Tibial artery (tissue), 4 donors: ENCODE measurements around the gene TRIP12.

ENCODE experiments used
- DNase-seq, 2 donors: peaks; one replicate each; pipeline ENCODE4 v3.0.0-alpha.2; 2019
- H3K27ac ChIP-seq, 2 donors: fragments of 200-600 bp; sonication (generic) in 1 of 2; 1 replicate in 1 of 2; 2 replicates in 1 of 2; pipeline ENCODE4 v1.5.1; 2018 to 2019; ENCODE audit warnings: mild to moderate bottlenecking in 1 of 2
- H3K27me3 ChIP-seq, 2 donors: fragments of 200-600 bp; sonication (generic) in 1 of 2; one replicate each; pipeline versions ENCODE4 v1.5.1 to v1.6.0; 2016 to 2019
- H3K36me3 ChIP-seq, 3 donors: fragments of 200-600 bp; sonication (generic) in 2 of 3; one replicate each; pipeline ENCODE4 v1.5.1; 2016 to 2019; ENCODE audit warnings: mild to moderate bottlenecking in 2 of 3
- H3K4me1 ChIP-seq, 4 donors: fragments of 200-600 bp; sonication (generic) in 2 of 4; 1 replicate in 3 of 4; 2 replicates in 1 of 4; pipeline ENCODE4 v1.5.1; 2016 to 2019
- H3K4me3 ChIP-seq, 2 donors: fragments of 200-600 bp; sonication (generic) in 1 of 2; 1 replicate in 1 of 2; 2 replicates in 1 of 2; pipeline ENCODE4 v1.5.1; 2018 to 2019; ENCODE audit warnings: mild to moderate bottlenecking in 2 of 2
- H3K9me3 ChIP-seq, 3 donors: fragments of 200-600 bp; sonication (generic) in 1 of 3; one replicate each; pipeline ENCODE4 v1.5.1; 2016 to 2019
- CTCF ChIP-seq, 2 experiments: fragments of 200-600 bp in 1 of 2; fragments of 450-650 bp in 1 of 2; IDR thresholded peaks; one replicate each; pipeline ENCODE4 v1.5.1; 2017 to 2019; ENCODE audit warnings: antibody characterized with exemption in 2 of 2, mild to moderate bottlenecking in 1 of 2, moderate library complexity in 1 of 2
- intact Hi-C: fragments of 100-400 bp; cut with DNase I; formaldehyde crosslinking; loops from one replicate; pipeline ENCODE4 v1.15.0; 2023; ENCODE audit warnings: low total_unique reads

Gene TRIP12

GRCh38 chr2:229740279-229740678 is 181.5 kb downstream of the TRIP12 start:
- no peak for TF ChIP-seq CTCF (IDR thresholded peaks at IDR 0.05)
- H3K4me3 ChIP-seq: no peak overlapping the region
- H3K36me3 ChIP-seq: no peaks in the 10 kb centered on the region
- H3K9me3 ChIP-seq: peaks cover 5 to 18% (median 8%) of the 10 kb centered on the region in 3 donors
- no peaks in the 10 kb centered on the region for H3K4me1 ChIP-seq
- H3K27ac ChIP-seq: no peak overlapping the region
- intact Hi-C loops: no loop called here
- H3K27me3 ChIP-seq: no peaks in the 10 kb centered on the region
- no peak for DNase-seq

GRCh38 chr2:229738024-229738625 is 183.7 kb downstream of the TRIP12 start:
- intact Hi-C loops: no loop called here
- H3K4me1 ChIP-seq: no peaks in the 10 kb centered on the region
- no peak for TF ChIP-seq CTCF (IDR thresholded peaks at IDR 0.05)
- H3K36me3 ChIP-seq: no peaks in the 10 kb centered on the region
- H3K4me3 ChIP-seq: no peak overlapping the region
- peaks cover 5 to 18% (median 8%) of the 10 kb centered on the region in 3 donors for H3K9me3 ChIP-seq
- no peaks in the 10 kb centered on the region for H3K27me3 ChIP-seq
- H3K27ac ChIP-seq: no peak overlapping the region
- DNase-seq: no peak

GRCh38 chr2:229734410-229734809 is 187.4 kb downstream of the TRIP12 start:
- intact Hi-C loops: loop anchor here (5.0 kb wide), 1 partner anchor 572 kb away; no protein-coding TSS in a partner anchor
- DNase-seq: no peak
- peaks cover 5 to 18% (median 8%) of the 10 kb centered on the region in 3 donors for H3K9me3 ChIP-seq

GRCh38 chr2:229733611-229734245 is 188.1 kb downstream of the TRIP12 start:
- TF ChIP-seq CTCF (IDR thresholded peaks at IDR 0.05): no peak
- intact Hi-C loops: loop anchor here (5.0 kb wide), 1 partner anchor 571 kb away; no protein-coding TSS in a partner anchor
- Histone ChIP-seq H3K4me1 (no peaks in the 10 kb centered on the region), H3K4me3 (no peak overlapping the region), H3K36me3 (no peaks in the 10 kb centered on the region), H3K27ac (no peak overlapping the region), H3K9me3 (peaks cover 5 to 18% (median 8%) of the 10 kb centered on the region in 3 donors), H3K27me3 (peaks cover 0 to 2% of the 10 kb centered on the region in 2 donors)
- DNase-seq: no peak

More at GRCh38 chr2:229734410-229734809, 187.4 kb downstream of the TRIP12 start:
- no peak overlapping the region for H3K4me3 ChIP-seq
- H3K36me3 ChIP-seq: no peaks in the 10 kb centered on the region
- H3K27ac ChIP-seq: no peak overlapping the region
- peaks cover 0 to 2% of the 10 kb centered on the region in 2 donors for H3K27me3 ChIP-seq
- TF ChIP-seq CTCF (IDR thresholded peaks at IDR 0.05): no peak
- H3K4me1 ChIP-seq: no peaks in the 10 kb centered on the region

- no peaks in the 10 kb centered on the region for H3K36me3 ChIP-seq
- no peak for DNase-seq
- H3K9me3 ChIP-seq: peaks cover 3 to 11% (median 4%) of the 10 kb centered on the region in 3 donors
- TF ChIP-seq CTCF (IDR thresholded peaks at IDR 0.05): no peak
- H3K4me1 ChIP-seq: no peaks in the 10 kb centered on the region
- intact Hi-C loops: loop anchor here (5.0 kb wide), 1 partner anchor 571 kb away; no protein-coding TSS in a partner anchor
- no peak overlapping the region for H3K27ac ChIP-seq
- peaks cover 0 to 2% of the 10 kb centered on the region in 2 donors for H3K27me3 ChIP-seq
- no peak overlapping the region for H3K4me3 ChIP-seq
These were observed 188.9 kb downstream of the TRIP12 start for GRCh38 chr2:229732897-229733296.
